Endothelial cell of umbilical vein (primary cell): ENCODE results near the gene FRMD4A. TPM values are rescaled to one million over a fixed set of nuclear protein-coding genes. Genes with fewer than 3 reads are reported as not detected.

Experiments used
- BruUV-seq: library from RNA; stranded (reverse); fragments of 400-500 nt; replicated peaks from 2 replicates; lab custom pipeline; 2021; lab: Mats Ljungman, UMichigan
- CTCF ChIA-PET: fragments of 300-600, 350-600 bp; sonication (Branson Sonifier 250); formaldehyde crosslinking; loops from one replicate; lab custom pipeline; 2021; ENCODE audit warnings: antibody characterized with exemption, inconsistent platforms; lab: Charles Lee
- POLR2A ChIA-PET: fragments of 300-600, 350-600 bp; sonication (Branson Sonifier 250); formaldehyde crosslinking; loops from one replicate; lab custom pipeline; 2021; ENCODE audit warnings: antibody characterized with exemption, inconsistent platforms; lab: Charles Lee
- DNase-seq: peaks from one replicate; pipeline ENCODE4 v3.0.0-alpha.2; 2011; ENCODE audit warnings: low read depth, low spot score
- FAIRE-seq: peaks from 2 replicates; lab custom pipeline; 2011; peaks lifted over from hg19 to GRCh38; lab: Jason Lieb, UNC
- H2AFZ ChIP-seq: 2 replicates; pipeline ENCODE4 v1.6.0; 2012; ENCODE audit warnings: low read depth, low read length, control low read depth, inconsistent platforms
- H3K27ac ChIP-seq: 2 replicates; pipeline ENCODE4 v1.5.1; 2011; ENCODE audit warnings: low read depth, mild to moderate bottlenecking, control low read depth, low read length, moderate library complexity; ENCODE audit not compliant: insufficient read depth
- H3K27me3 ChIP-seq, 2 experiments: 2 replicates each; pipeline versions ENCODE4 v1.6.0 to v1.6.1; 2011; ENCODE audit warnings: low read length in 2 of 2, mixed read lengths in 1 of 2; ENCODE audit not compliant: control insufficient read depth in 2 of 2, insufficient read depth in 2 of 2
- H3K36me3 ChIP-seq, 2 experiments: 2 replicates in 1 of 2; 3 replicates in 1 of 2; pipeline ENCODE4 v1.5.1; 2011; ENCODE audit warnings: low read length in 2 of 2, mild to moderate bottlenecking in 1 of 2, moderate library complexity in 1 of 2; ENCODE audit not compliant: control insufficient read depth in 2 of 2, insufficient read depth in 2 of 2; ENCODE audit errors: extremely low read depth in 1 of 2
- H3K4me1 ChIP-seq: 3 replicates; pipeline ENCODE4 v1.5.1; 2011; ENCODE audit warnings: mild to moderate bottlenecking, low read length; ENCODE audit not compliant: control insufficient read depth, insufficient read depth; ENCODE audit errors: extremely low read depth
- H3K4me2 ChIP-seq: 2 replicates; pipeline ENCODE4 v1.6.1; 2011; ENCODE audit warnings: low read length, control low read depth, mixed read lengths; ENCODE audit not compliant: insufficient read depth
- H3K4me3 ChIP-seq, 3 experiments: fragments of 200-600 bp in 1 of 3; sonication (generic), shearing (Covaris generic) in 1 of 3; replicated peaks in 1 of 3; 2 replicates each; pipeline ENCODE4 v1.5.1; 2011 to 2016; ENCODE audit warnings: control low read depth in 3 of 3, low read length in 3 of 3, mild to moderate bottlenecking in 2 of 3, inconsistent platforms in 1 of 3, low read depth in 1 of 3, moderate library complexity in 1 of 3; ENCODE audit not compliant: insufficient read depth in 1 of 3
- H3K79me2 ChIP-seq: 2 replicates; pipeline ENCODE4 v1.6.0; 2012; ENCODE audit warnings: low read length, inconsistent platforms; ENCODE audit not compliant: control insufficient read depth, insufficient read depth
- H3K9ac ChIP-seq: replicated peaks from 2 replicates; pipeline ENCODE3; 2011; ENCODE audit warnings: low read length, control low read depth; ENCODE audit not compliant: insufficient read depth; ENCODE audit errors: extremely low read depth
- H3K9me1 ChIP-seq: replicated peaks from 3 replicates; pipeline ENCODE4 v1.6.0; 2011; ENCODE audit warnings: mild to moderate bottlenecking, low read length; ENCODE audit not compliant: control insufficient read depth, insufficient read depth; ENCODE audit errors: extremely low read depth
- H3K9me3 ChIP-seq: replicated peaks from 2 replicates; pipeline ENCODE4 v1.5.1; 2012; ENCODE audit warnings: low read length, inconsistent platforms; ENCODE audit not compliant: control insufficient read depth, insufficient read depth
- H4K20me1 ChIP-seq: replicated peaks from 2 replicates; pipeline ENCODE3; 2011; ENCODE audit warnings: mild to moderate bottlenecking, low read length; ENCODE audit not compliant: control insufficient read depth, insufficient read depth; ENCODE audit errors: extremely low read depth
- EZH2 ChIP-seq: IDR thresholded peaks from 2 replicates; pipeline ENCODE4 v1.6.1; 2012; ENCODE audit warnings: borderline replicate concordance, low read depth, mild to moderate bottlenecking, moderate library complexity, low read length, inconsistent platforms; ENCODE audit not compliant: severe bottlenecking
- JUN ChIP-seq: IDR thresholded peaks from 2 replicates; pipeline ENCODE4 v1.6.1; 2011; ENCODE audit warnings: borderline replicate concordance, low read depth; ENCODE audit not compliant: insufficient read length, insufficient read depth
- MYC ChIP-seq: IDR thresholded peaks from one replicate; pipeline ENCODE4 v1.6.1; 2011; ENCODE audit warnings: mild to moderate bottlenecking, low read depth, low read length
- POLR2A ChIP-seq: IDR thresholded peaks from 2 replicates; pipeline ENCODE4 v1.6.1; 2012; ENCODE audit warnings: low read depth, mild to moderate bottlenecking, control low read depth, low read length
- dilution Hi-C: fragments of 300-500 bp; cut with MboI; formaldehyde crosslinking; loops from one replicate; pipeline ENCODE4 v1.15.0; 2019; ENCODE audit warnings: low sequenced_read_pairs; ENCODE audit not compliant: extremely low pct_ligation_motif_present
- intact Hi-C: fragments of 100-400 bp; cut with micrococcal nuclease; formaldehyde crosslinking; loops from one replicate; pipeline ENCODE4 v1.10.0; 2022
- polyA plus RNA-seq, 4 experiments: library from polyadenylated mRNA; depleted of rRNA in 3 of 4; stranded (reverse) in 3 of 4; unstranded in 1 of 4; fragments of >200 nt; gene quantifications; 2 replicates each; pipeline versions ENCODE4 v1.2.1 to v1.2.3, GENCODE V29; 2011 to 2012; ENCODE audit warnings: missing spikeins in 1 of 4
- total RNA-seq: library from RNA; stranded (reverse); gene quantifications from 2 replicates; pipeline ENCODE4 v1.2.3, GENCODE V29; 2021
- TF ChIP-seq, protein P1 (sequence below): IDR thresholded peaks from 2 replicates; pipeline ENCODE4 v1.6.1; 2011; ENCODE audit not compliant: insufficient read depth, insufficient read length
- TF ChIP-seq, protein P2 (sequence below), 2 donors: IDR thresholded peaks; 1 replicate in 1 of 2; 2 replicates in 1 of 2; pipeline ENCODE4 v1.5.1; 2011; ENCODE audit warnings: low read length in 2 of 2, mild to moderate bottlenecking in 2 of 2, moderate library complexity in 2 of 2, control low read depth in 1 of 2, inconsistent platforms in 1 of 2, low read depth in 1 of 2; ENCODE audit not compliant: insufficient read depth in 1 of 2; ENCODE audit errors: extremely low read depth in 1 of 2

The FRMD4A gene
- total and polyA plus RNA-seq, 2 donors (not counting 3 experiments of a cell fraction or from before 2014, with no cell fraction given) = 123 to 148 TPM

- Histone ChIP-seq H3K9ac (no peak overlapping the region), H2AFZ (no peak overlapping the region), H3K79me2 (peaks cover 2% of the 10 kb centered on the region), H3K36me3 (peaks cover 36 to 42% of the 10 kb centered on the region in 2 experiments), H3K4me3 (no peak overlapping the region), H4K20me1 (no peaks in the 10 kb centered on the region), H3K9me1 (no peaks in the 10 kb centered on the region), H3K27me3 (no peaks in the 10 kb centered on the region), H3K9me3 (no peaks in the 10 kb centered on the region), H3K4me1 (peaks cover under 1% of the 10 kb centered on the region), H3K4me2 (no peak overlapping the region), H3K27ac (no peak overlapping the region)
- intact Hi-C loops (no loop called here), dilution Hi-C loops (no loop called here)
- no peak for FAIRE-seq
- ChIA-PET POLR2A (no interaction called here), CTCF (no interaction called here)
- BruUV-seq = no TSS peak
- DNase-seq = no peak
- no peak for TF ChIP-seq EZH2
- no peak for TF ChIP-seq POLR2A
- TF ChIP-seq, protein P1, sequence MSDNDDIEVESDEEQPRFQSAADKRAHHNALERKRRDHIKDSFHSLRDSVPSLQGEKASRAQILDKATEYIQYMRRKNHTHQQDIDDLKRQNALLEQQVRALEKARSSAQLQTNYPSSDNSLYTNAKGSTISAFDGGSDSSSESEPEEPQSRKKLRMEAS = no peak
- TF ChIP-seq MYC = no peak
These were observed 665.0 kb downstream of the FRMD4A start for GRCh38 chr10:13665516-13666262.

DNA sequence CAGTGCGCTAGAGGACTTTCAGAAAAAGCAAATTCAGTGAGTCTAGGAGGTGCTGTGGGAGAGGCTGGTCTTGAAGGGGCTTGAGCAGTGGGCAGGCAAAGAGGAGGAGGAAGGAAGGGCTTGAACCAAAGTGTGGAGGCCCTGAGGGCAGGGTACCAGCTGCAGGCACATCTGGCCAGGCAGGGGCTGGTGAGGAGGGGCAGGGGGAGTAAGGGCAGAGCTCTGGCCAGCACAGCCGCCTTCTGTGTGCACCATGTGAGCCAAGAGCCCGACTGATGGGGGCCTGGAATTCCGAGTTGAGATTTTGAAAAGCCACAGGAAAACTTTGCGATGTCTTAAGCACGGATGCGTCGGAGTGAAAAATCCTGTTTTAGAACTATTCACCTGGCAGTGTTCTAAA, 669.5 kb downstream of the FRMD4A start:
- peaks cover 13% of the 10 kb centered on the region for H3K4me1 ChIP-seq
- H3K9me1 ChIP-seq = no peaks in the 10 kb centered on the region
- no TSS peak for BruUV-seq
- POLR2A ChIA-PET = no interaction called here
- H3K27me3 ChIP-seq = no peaks in the 10 kb centered on the region
- FAIRE-seq (no peak), DNase-seq (no peak)
- no peaks in the 10 kb centered on the region for H3K79me2 ChIP-seq
- intact Hi-C loops = loop anchor here (2.0 to 5.0 kb wide), 3 partner anchors 48 to 96 kb away; no protein-coding TSS in a partner anchor
- no peaks in the 10 kb centered on the region for H3K9me3 ChIP-seq
- CTCF ChIA-PET = interaction anchor here (0.6 to 2.7 kb wide), 2 partner anchors 115 to 126 kb away, joined by 4 to 27 read pairs; no protein-coding TSS in a partner anchor
- H3K4me3 ChIP-seq = no peak overlapping the region
- dilution Hi-C loops = no loop called here
- no peaks in the 10 kb centered on the region for H4K20me1 ChIP-seq
- H3K27ac ChIP-seq = no peak overlapping the region
- no peak overlapping the region for H3K4me2 ChIP-seq
- TF ChIP-seq, protein P2, sequence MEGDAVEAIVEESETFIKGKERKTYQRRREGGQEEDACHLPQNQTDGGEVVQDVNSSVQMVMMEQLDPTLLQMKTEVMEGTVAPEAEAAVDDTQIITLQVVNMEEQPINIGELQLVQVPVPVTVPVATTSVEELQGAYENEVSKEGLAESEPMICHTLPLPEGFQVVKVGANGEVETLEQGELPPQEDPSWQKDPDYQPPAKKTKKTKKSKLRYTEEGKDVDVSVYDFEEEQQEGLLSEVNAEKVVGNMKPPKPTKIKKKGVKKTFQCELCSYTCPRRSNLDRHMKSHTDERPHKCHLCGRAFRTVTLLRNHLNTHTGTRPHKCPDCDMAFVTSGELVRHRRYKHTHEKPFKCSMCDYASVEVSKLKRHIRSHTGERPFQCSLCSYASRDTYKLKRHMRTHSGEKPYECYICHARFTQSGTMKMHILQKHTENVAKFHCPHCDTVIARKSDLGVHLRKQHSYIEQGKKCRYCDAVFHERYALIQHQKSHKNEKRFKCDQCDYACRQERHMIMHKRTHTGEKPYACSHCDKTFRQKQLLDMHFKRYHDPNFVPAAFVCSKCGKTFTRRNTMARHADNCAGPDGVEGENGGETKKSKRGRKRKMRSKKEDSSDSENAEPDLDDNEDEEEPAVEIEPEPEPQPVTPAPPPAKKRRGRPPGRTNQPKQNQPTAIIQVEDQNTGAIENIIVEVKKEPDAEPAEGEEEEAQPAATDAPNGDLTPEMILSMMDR (IDR thresholded peaks at IDR 0.05; ENCODE audit: extremely low read depth in 1 of 2, insufficient read depth in 1 of 2, low read depth in 1 of 2, low read length in 2 of 2) = no peak
- TF ChIP-seq JUN = no peak
- TF ChIP-seq EZH2 = no peak
- TF ChIP-seq POLR2A = no peak
- peaks cover 26 to 45% of the 10 kb centered on the region in 2 experiments for H3K36me3 ChIP-seq
- H2AFZ ChIP-seq = no peak overlapping the region
- H3K9ac ChIP-seq = no peak overlapping the region
